Measurements from ENCODE around the gene PLCB4. TPM values are rescaled to one million over a fixed set of nuclear protein-coding genes. Genes with fewer than 3 reads are reported as not detected.

Gene PLCB4
- total RNA-seq, 1 donor from 2014 or later: 19.9 TPM

GRCh38 chr20:9495701-9496100 is 426.8 kb downstream of the PLCB4 start:
- no peak for TF ChIP-seq CTCF (IDR thresholded peaks at IDR 0.05; ENCODE audit: insufficient read depth, low read length, poor library complexity, severe bottlenecking)

GRCh38 chr20:9496155-9496554 is 427.3 kb downstream of the PLCB4 start:
- no peak for DNase-seq (ENCODE audit: low read depth)
- H3K36me3 ChIP-seq (ENCODE audit: control insufficient read depth, insufficient read depth, low read length): no peaks in the 10 kb centered on the region
- H3K27me3 ChIP-seq (ENCODE audit: control insufficient read depth, insufficient read depth, low read length): no peaks in the 10 kb centered on the region
- no peak for TF ChIP-seq CTCF (IDR thresholded peaks at IDR 0.05; ENCODE audit: insufficient read depth, low read length, poor library complexity, severe bottlenecking)
- no peak overlapping the region for H3K4me3 ChIP-seq (ENCODE audit: low read depth, low read length)

More at GRCh38 chr20:9495701-9496100, 426.8 kb downstream of the PLCB4 start:
- Histone ChIP-seq H3K36me3 (ENCODE audit: control insufficient read depth, insufficient read depth, low read length) (no peaks in the 10 kb centered on the region), H3K4me3 (ENCODE audit: low read depth, low read length) (no peak overlapping the region), H3K27me3 (ENCODE audit: control insufficient read depth, insufficient read depth, low read length) (no peaks in the 10 kb centered on the region)
- DNase-seq (ENCODE audit: low read depth): no peak

- H3K4me3 ChIP-seq (ENCODE audit: low read depth, low read length): no peak overlapping the region
- H3K36me3 ChIP-seq (ENCODE audit: control insufficient read depth, insufficient read depth, low read length): no peaks in the 10 kb centered on the region
- no peak for DNase-seq (ENCODE audit: low read depth)
- no peaks in the 10 kb centered on the region for H3K27me3 ChIP-seq (ENCODE audit: control insufficient read depth, insufficient read depth, low read length)
- no peak for TF ChIP-seq CTCF (IDR thresholded peaks at IDR 0.05; ENCODE audit: insufficient read depth, low read length, poor library complexity, severe bottlenecking)
Observed at GRCh38 chr20:9498322-9498721, 429.4 kb downstream of the PLCB4 start.

- no peak for DNase-seq (ENCODE audit: low read depth)
- H3K27me3 ChIP-seq (ENCODE audit: control insufficient read depth, insufficient read depth, low read length): no peaks in the 10 kb centered on the region
- no peaks in the 10 kb centered on the region for H3K36me3 ChIP-seq (ENCODE audit: control insufficient read depth, insufficient read depth, low read length)
- no peak overlapping the region for H3K4me3 ChIP-seq (ENCODE audit: low read depth, low read length)
- no peak for TF ChIP-seq CTCF (IDR thresholded peaks at IDR 0.05; ENCODE audit: insufficient read depth, low read length, poor library complexity, severe bottlenecking)
Observed at GRCh38 chr20:9499126-9499899, 430.4 kb downstream of the PLCB4 start.

- no peak for TF ChIP-seq CTCF (IDR thresholded peaks at IDR 0.05; ENCODE audit: insufficient read depth, low read length, poor library complexity, severe bottlenecking)
- no peaks in the 10 kb centered on the region for H3K27me3 ChIP-seq (ENCODE audit: control insufficient read depth, insufficient read depth, low read length)
- no peak overlapping the region for H3K4me3 ChIP-seq (ENCODE audit: low read depth, low read length)
- no peak for DNase-seq (ENCODE audit: low read depth)
- no peaks in the 10 kb centered on the region for H3K36me3 ChIP-seq (ENCODE audit: control insufficient read depth, insufficient read depth, low read length)
Observed at GRCh38 chr20:9500121-9500520, 431.2 kb downstream of the PLCB4 start.

- Histone ChIP-seq H3K36me3 (ENCODE audit: control insufficient read depth, insufficient read depth, low read length) (no peaks in the 10 kb centered on the region), H3K4me3 (ENCODE audit: low read depth, low read length) (no peak overlapping the region), H3K27me3 (ENCODE audit: control insufficient read depth, insufficient read depth, low read length) (peaks cover 9% of the 10 kb centered on the region)
- DNase-seq (ENCODE audit: low read depth): no peak
- no peak for TF ChIP-seq CTCF (IDR thresholded peaks at IDR 0.05; ENCODE audit: insufficient read depth, low read length, poor library complexity, severe bottlenecking)
Observed at GRCh38 chr20:9501473-9501872, 432.6 kb downstream of the PLCB4 start.

Data from kidney epithelial cell (primary cell).